Adrenal gland (tissue), 12 donors: ENCODE results near the gene SOX8. TPM values are rescaled to one million over a fixed set of nuclear protein-coding genes. Genes with fewer than 3 reads are reported as not detected.

Experiments used
- DNase-seq, 7 donors: peaks; one replicate each; pipeline ENCODE4 v3.0.0-alpha.2; 2019 to 2020
- H3K27ac ChIP-seq, 5 donors: fragments of 200-600 bp; sonication (generic) in 4 of 5; 1 replicate in 3 of 5; 2 replicates in 2 of 5; pipeline versions ENCODE4 v1.5.1 to v1.8.0; 2016 to 2020; ENCODE audit warnings: mild to moderate bottlenecking in 1 of 5
- H3K27me3 ChIP-seq: fragments of 200-600 bp; 2 replicates; pipeline ENCODE4 v1.8.0; 2021
- H3K36me3 ChIP-seq, 2 donors: fragments of 200-600 bp; replicated peaks in 1 of 2; 1 replicate in 1 of 2; 2 replicates in 1 of 2; pipeline versions ENCODE4 v1.5.1 to v1.8.0; 2018 to 2022
- H3K4me1 ChIP-seq, 2 donors: fragments of 200-600 bp; replicated peaks in 1 of 2; 1 replicate in 1 of 2; 2 replicates in 1 of 2; pipeline versions ENCODE4 v1.5.1 to v1.8.0; 2018 to 2021
- H3K4me3 ChIP-seq, 4 donors: fragments of 200-600 bp; sonication (generic) in 3 of 4; one replicate each; pipeline ENCODE4 v1.5.1; 2016 to 2018
- H3K9me3 ChIP-seq, 3 donors: fragments of 200-600 bp; sonication (generic) in 1 of 3; replicated peaks in 1 of 3; 1 replicate in 2 of 3; 2 replicates in 1 of 3; pipeline versions ENCODE4 v1.5.1 to v1.8.0; 2016 to 2021
- POLR2A ChIP-seq, 2 donors: fragments of 450-650 bp; IDR thresholded peaks; one replicate each; pipeline ENCODE4 v1.6.1; 2017; ENCODE audit warnings: antibody characterized with exemption in 2 of 2, mild to moderate bottlenecking in 2 of 2, moderate library complexity in 1 of 2
- WGBS, 4 donors: extraction: QIAGEN DNeasy Blood & Tissue Kit in 2 of 4; methylation state at CpG; one replicate each; pipeline versions ENCODE4 v1.1.5 to v1.1.7; 2013 to 2017; 5-methylcytosine and 5-hydroxymethylcytosine counted together
- intact Hi-C, 2 donors: fragments of 100-400 bp; cut with DNase I; formaldehyde crosslinking; loops; one replicate each; pipeline versions ENCODE4 v1.14.1 to v1.15.0; 2022 to 2023
- polyA plus RNA-seq, 3 donors: library from polyadenylated mRNA; stranded (reverse); fragments of 200-250 nt in 2 of 3; fragments of 350-450 nt in 1 of 3; fragmentation: Illumina TruSeq in 1 of 3; extraction: RNeasy Lipid Tissue Mini Kit (QIAGEN cat#74804) in 1 of 3; gene quantifications; one replicate each; pipeline ENCODE4 v1.2.3, GENCODE V29; 2013 to 2014
- total RNA-seq, 9 donors: library from RNA; depleted of rRNA in 4 of 9; stranded (reverse); fragments of >200 nt in 4 of 9; fragments of 120-200 nt in 1 of 9; fragmentation: NEBNext Ultra II Directional in 1 of 9; extraction: Animal tissue kit (Norgen Biotek cat#: 25700) in 1 of 9; gene quantifications; one replicate each; pipeline versions ENCODE4 v1.1.0 to v1.2.4, GENCODE V29; 2013 to 2023
- TF ChIP-seq, protein P1 (sequence below), 6 experiments: fragments of 450-650 bp in 4 of 6; fragments of 200-600 bp in 2 of 6; sonication (generic) in 1 of 6; IDR thresholded peaks; 1 replicate in 5 of 6; 2 replicates in 1 of 6; pipeline versions ENCODE4 v1.5.1 to v1.8.0; 2016 to 2021; ENCODE audit warnings: antibody characterized with exemption in 6 of 6, mild to moderate bottlenecking in 2 of 6, moderate library complexity in 1 of 6
- donor health status: healthy with polysubstance abuse.
- donor health status: Bipolar disorder and iron deficiency.
- donor health status: DM: yes; HTN: yes; CAD: no.
- donor health status: DM: no; HTN: no; CAD: no.
- donor health status: DM: no; HTN: no; CAD: no.
- donor health status: DM: yes; HTN: yes; CAD: no.

SOX8 gene
- total and polyA plus RNA-seq, 12 donors = 0.04 to 2.1 (median 0.69) TPM

DNA sequence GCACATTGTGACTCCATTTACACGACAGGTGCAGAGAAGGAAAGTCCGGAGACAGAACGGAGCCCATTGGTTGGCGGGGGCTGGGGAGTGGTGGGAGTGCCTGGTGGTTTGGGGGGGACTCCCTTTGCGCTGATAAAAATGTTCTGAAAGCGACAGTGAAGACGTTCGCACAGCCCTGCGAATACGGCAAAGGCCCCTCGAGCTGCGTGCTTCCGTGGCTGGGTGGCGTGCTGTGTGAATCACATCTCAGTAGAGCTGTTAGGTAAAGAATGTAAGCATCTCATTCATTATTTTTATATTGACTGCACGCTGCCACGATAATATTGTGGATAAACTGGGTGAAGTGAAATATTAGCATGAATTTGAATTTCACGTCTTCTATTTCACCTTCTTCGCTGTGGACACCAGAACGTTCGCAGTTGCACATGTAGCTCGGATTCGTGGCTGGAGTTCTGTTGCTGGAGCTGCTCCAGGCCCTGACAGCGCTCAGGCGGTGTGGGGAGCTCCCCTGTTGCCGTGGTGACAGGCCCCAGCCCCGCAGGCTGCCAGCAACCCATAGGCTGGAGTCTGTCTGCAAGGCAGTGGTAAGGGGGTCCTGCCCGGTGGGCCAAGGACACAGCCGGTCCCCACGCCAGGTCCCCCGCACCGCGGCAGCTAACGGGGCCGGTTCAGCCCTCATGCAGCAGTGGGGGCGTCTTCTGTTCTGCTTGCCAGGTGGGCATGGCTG lies 44.6 kb downstream of the SOX8 start:
- no peaks in the 10 kb centered on the region for H3K9me3 ChIP-seq
- 69 to 86% (median 81%) methylated on average over 24 to 35 of the region's 35 CpGs for WGBS, 4 donors
- intact Hi-C loops = no loop called here
- no peaks in the 10 kb centered on the region for H3K36me3 ChIP-seq
- TF ChIP-seq, protein P1, sequence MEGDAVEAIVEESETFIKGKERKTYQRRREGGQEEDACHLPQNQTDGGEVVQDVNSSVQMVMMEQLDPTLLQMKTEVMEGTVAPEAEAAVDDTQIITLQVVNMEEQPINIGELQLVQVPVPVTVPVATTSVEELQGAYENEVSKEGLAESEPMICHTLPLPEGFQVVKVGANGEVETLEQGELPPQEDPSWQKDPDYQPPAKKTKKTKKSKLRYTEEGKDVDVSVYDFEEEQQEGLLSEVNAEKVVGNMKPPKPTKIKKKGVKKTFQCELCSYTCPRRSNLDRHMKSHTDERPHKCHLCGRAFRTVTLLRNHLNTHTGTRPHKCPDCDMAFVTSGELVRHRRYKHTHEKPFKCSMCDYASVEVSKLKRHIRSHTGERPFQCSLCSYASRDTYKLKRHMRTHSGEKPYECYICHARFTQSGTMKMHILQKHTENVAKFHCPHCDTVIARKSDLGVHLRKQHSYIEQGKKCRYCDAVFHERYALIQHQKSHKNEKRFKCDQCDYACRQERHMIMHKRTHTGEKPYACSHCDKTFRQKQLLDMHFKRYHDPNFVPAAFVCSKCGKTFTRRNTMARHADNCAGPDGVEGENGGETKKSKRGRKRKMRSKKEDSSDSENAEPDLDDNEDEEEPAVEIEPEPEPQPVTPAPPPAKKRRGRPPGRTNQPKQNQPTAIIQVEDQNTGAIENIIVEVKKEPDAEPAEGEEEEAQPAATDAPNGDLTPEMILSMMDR (IDR thresholded peaks at IDR 0.05) = no peak
- TF ChIP-seq POLR2A (IDR thresholded peaks at IDR 0.05) = no peak
- H3K4me1 ChIP-seq = no peaks in the 10 kb centered on the region
- DNase-seq = no peak
- H3K27me3 ChIP-seq = peaks cover 9% of the 10 kb centered on the region
- H3K4me3 ChIP-seq = no peak overlapping the region
- no peak overlapping the region for H3K27ac ChIP-seq

DNA sequence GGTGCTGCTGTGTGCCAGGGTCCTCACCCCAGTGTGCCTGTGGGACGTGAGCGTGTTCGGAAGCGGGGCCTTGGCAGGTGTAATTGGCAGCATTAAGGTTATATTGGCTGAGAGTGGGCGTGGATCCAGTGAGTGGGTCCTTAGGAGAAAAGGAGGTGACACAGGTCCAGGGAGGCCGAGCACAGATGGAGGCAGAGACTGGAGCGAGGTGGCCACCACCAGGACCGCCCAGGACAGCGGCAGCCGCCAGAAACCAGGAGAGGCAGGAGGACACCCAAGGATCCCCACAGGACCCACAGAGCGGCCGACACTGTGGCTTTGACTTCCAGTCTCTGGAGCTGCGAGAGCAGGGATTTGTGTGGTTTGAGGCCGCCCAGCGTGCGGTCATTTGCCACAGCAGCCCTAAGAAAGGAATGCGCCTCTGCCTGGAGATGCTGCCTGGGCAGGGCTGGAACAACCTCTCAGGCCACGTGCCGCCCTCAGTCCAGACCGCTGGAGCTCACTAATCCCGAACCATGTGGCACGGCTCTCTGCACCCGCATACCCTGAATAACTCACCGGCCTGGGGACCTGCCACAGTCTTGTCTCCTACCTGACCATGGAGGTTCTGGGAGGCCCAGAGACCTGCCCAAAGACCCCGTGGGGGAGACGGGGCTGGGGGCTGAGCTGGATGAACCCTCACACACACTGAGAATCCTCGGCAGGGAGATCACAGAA lies 45.4 kb downstream of the SOX8 start:
- no peaks in the 10 kb centered on the region for H3K9me3 ChIP-seq
- H3K27ac ChIP-seq = no peak overlapping the region
- WGBS, 4 donors = 88 to 90% (median 89%) methylated on average over 19 to 27 of the region's 27 CpGs
- no peaks in the 10 kb centered on the region for H3K4me1 ChIP-seq
- TF ChIP-seq POLR2A (IDR thresholded peaks at IDR 0.05) = no peak
- TF ChIP-seq, protein P1 (IDR thresholded peaks at IDR 0.05) = no peak
- H3K36me3 ChIP-seq = no peaks in the 10 kb centered on the region
- peaks cover 6% of the 10 kb centered on the region for H3K27me3 ChIP-seq
- intact Hi-C loops = no loop called here
- no peak overlapping the region for H3K4me3 ChIP-seq
- no peak for DNase-seq

DNA sequence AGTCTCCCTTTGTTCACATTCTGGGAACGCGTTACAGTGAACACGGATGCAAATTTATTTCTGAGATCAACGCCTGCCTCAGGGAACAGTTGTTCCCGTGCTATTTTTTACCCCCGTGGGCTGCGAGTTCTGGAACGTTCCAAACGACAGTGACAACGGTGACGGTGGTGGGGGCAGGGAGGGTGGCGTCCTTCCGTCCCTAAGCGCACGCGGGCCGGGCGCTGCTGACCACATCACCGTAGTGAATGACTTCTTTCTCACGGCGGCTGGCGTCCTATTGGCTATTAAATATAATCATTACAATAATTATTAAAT lies 45.9 kb downstream of the SOX8 start:
- TF ChIP-seq POLR2A (IDR thresholded peaks at IDR 0.05) = no peak
- TF ChIP-seq, protein P1 (IDR thresholded peaks at IDR 0.05) = no peak
- Histone ChIP-seq H3K4me3 (no peak overlapping the region), H3K9me3 (no peaks in the 10 kb centered on the region), H3K4me1 (no peaks in the 10 kb centered on the region), H3K27ac (no peak overlapping the region), H3K36me3 (no peaks in the 10 kb centered on the region), H3K27me3 (peaks cover 3% of the 10 kb centered on the region)
- DNase-seq = no peak
- 87 to 94% (median 87%) methylated on average over 22 of the region's 22 CpGs for WGBS, 4 donors
- intact Hi-C loops = no loop called here

DNA sequence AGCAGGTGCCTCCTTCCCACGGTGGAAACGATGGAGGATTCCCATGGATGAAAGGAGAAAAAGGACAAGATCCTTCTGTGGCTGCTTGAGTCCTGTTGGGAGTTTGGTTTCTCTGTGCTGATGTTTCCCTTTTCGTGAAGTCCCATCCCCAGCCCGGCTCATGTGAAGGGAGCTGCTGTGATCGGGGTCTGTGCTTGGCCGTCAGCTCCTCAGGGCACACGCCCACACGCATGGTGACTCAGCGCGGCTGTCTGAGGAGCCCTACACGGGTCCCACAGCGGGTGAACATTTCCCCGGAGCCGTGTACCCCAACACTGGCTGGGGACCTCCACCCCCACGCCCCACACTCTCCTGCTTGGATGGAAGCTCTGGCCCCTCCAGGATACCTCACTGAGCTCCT lies 46.5 kb downstream of the SOX8 start:
- no peak for DNase-seq
- no peak overlapping the region for H3K4me3 ChIP-seq
- no peaks in the 10 kb centered on the region for H3K27me3 ChIP-seq
- 59 to 75% (median 68%) methylated on average over 6 to 15 of the region's 15 CpGs for WGBS, 4 donors
- no peaks in the 10 kb centered on the region for H3K36me3 ChIP-seq
- H3K27ac ChIP-seq = no peak overlapping the region
- H3K4me1 ChIP-seq = no peaks in the 10 kb centered on the region
- intact Hi-C loops = no loop called here
- no peaks in the 10 kb centered on the region for H3K9me3 ChIP-seq
- no peak for TF ChIP-seq POLR2A (IDR thresholded peaks at IDR 0.05)
- TF ChIP-seq, protein P1 (IDR thresholded peaks at IDR 0.05) = no peak
